DMS 273 (cell line): ENCODE data around the gene CD207.
A peak's percentile ranks its signal among the peaks of the same experiment; 100 is the strongest.
"Not testable (repeated sequence)": the region's sequence is repeated elsewhere in the genome, so short reads cannot be mapped to it uniquely, and the experiment has no call there.

ENCODE experiments used
- DNase-seq: peaks from one replicate; lab custom pipeline; 2025; ENCODE audit not compliant: unreplicated experiment; lab: John Stamatoyannopoulos, UW

CD207 gene

GRCh38 chr2:70835643-70836042, at the start of gene CD207:
TSS of gene CD207 (minus strand) at chr2:70835816. CDS start at chr2:70835776, 40 bp downstream.
- no peak for DNase-seq

GRCh38 chr2:70878543-70878942, 42.9 kb upstream of the CD207 start:
- not testable (repeated sequence) for DNase-seq

DNA sequence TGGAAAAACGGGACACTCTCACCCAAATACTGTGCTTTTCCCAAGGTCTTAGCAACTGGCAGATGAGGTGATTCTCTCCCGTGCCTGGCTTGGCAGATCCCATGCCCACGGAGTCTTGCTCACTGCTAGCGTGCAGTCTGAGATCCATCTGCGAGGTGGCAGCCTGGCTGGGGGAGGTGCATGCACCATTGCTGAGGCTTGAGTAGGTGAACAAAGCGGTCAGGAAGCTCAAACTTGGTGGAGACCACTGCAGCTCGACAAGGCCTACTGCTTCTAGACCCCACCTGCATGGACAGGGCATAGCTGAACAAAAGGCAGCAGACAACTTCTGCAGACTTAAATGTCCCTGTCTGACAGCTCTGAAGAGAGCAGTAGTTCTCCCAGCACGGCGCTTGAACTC, 40.5 kb upstream of the CD207 start:
- not testable (repeated sequence) for DNase-seq

DNA sequence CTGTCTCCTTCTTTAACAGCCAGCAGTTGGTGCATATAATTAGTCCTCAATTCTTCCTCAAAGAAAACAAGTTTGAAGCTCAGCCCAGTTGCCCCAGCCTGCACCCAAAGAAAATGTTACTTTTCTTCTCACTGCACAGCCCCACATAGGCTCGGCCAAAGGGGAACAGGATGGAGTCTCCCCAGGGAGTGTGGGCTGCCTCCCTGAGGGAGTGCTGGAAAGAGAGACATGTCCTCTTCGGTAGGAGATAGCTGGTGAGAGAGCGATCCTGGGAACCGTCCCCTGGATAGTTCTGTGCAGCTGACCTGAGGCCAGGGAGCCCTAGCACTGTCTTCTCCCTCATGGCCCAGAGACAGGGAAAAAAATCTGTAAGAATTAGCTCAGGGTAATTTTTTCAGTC, 37.9 kb upstream of the CD207 start:
- no peak for DNase-seq

DNA sequence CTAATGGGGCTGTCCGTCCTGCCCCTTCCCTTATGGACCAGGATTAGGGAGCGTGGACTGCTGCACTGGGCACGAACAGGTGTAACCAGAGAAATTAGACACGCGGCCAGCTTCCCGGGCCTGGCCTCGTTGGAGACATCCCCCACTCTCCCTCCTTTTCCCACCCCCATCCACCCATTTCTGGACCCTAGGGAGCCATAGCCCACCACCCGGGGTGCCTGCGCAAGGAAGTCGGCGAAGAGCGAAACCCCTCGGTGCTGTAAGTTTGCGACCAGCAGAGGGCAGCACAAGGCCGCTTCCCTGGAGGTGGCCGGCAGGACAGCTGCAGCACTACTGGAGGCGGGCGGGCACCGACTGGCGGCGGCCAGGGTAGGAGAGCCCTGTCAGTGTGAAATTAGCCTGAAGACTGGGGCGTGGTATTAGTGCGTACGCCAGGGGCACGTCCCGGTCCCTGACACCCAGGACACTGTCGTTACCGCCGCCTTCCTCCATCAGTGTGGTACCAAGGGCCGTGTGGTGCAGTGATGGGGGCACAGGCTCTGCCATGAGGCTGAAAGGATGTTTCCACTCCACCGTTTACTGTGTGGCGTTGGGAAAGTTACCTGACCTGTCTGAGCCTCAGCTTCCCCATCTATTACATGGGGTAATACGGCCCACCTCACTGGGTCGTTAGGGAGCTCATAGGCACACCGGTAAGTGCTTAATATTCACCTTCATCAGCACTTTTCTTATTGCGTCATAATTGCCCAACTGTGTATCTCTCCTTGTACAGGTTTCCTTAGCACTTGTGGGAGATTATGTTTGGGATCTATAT, 36.0 kb upstream of the CD207 start:
- DNase-seq = peak; percentile 94

GRCh38 chr2:70870790-70871189, 35.2 kb upstream of the CD207 start:
- no peak for DNase-seq

DNA sequence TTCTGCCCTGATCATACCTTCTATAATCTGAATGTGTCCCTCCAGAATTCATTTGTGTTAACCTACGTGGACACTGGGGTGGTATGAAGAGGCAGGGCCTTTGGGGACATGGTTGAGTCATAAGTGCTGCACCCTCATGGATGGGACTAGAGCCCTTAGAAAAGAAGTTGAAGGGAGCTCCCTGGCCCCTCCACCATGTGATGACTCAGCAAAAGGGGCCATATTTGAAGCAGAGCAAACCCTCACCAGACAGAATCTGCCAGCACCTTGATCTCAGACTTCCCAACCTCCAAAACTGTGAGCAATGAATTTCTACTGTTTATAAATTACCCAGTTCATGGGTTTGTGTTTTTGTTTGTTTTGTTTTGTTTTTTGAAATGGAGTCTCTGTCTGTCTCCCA, 33.4 kb upstream of the CD207 start:
- DNase-seq = no peak

GRCh38 chr2:70861777-70862625, 26.4 kb upstream of the CD207 start:
- peak; percentile 94 for DNase-seq

- no peak for DNase-seq
Observed at GRCh38 chr2:70855667-70856066, 20.1 kb upstream of the CD207 start.

DNA sequence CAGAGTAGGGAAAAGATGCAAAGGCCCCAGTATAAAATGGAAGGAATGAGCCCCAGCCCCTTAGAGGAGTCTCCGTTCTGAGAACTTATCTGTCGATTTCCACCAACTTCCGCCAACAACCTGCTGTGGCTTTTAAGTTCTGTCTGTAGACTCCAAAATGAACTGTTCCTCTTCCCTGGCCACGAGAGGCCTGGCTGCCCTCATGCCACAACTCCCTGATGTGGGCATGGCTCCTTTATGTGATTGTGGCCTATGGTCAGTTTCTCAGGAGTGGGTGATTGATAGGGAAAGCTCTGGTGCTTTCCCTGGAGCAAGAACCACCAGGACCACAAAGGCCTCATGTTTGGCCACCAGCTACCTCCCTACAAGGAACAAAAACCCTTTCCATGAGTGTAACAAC, 18.8 kb upstream of the CD207 start:
- DNase-seq = no peak

GRCh38 chr2:70852824-70853223, 17.2 kb upstream of the CD207 start:
- no peak for DNase-seq

- no peak for DNase-seq
Observed at GRCh38 chr2:70851704-70852103, 16.1 kb upstream of the CD207 start.

- peak; percentile 51 for DNase-seq
Observed at GRCh38 chr2:70850925-70851324, 15.3 kb upstream of the CD207 start.

- no peak for DNase-seq
Observed at GRCh38 chr2:70842401-70842800, 6.8 kb upstream of the CD207 start.

- DNase-seq = no peak
Observed at GRCh38 chr2:70837980-70838925, 2.6 kb upstream of the CD207 start.

GRCh38 chr2:70834881-70835280, 735 bp downstream of the CD207 start:
- DNase-seq = no peak

GRCh38 chr2:70834106-70834505, 1.5 kb downstream of the CD207 start:
- DNase-seq = no peak

GRCh38 chr2:70833246-70833645, 2.4 kb downstream of the CD207 start:
- DNase-seq = no peak

- no peak for DNase-seq
Observed at GRCh38 chr2:70832386-70832785, 3.2 kb downstream of the CD207 start.

DNA sequence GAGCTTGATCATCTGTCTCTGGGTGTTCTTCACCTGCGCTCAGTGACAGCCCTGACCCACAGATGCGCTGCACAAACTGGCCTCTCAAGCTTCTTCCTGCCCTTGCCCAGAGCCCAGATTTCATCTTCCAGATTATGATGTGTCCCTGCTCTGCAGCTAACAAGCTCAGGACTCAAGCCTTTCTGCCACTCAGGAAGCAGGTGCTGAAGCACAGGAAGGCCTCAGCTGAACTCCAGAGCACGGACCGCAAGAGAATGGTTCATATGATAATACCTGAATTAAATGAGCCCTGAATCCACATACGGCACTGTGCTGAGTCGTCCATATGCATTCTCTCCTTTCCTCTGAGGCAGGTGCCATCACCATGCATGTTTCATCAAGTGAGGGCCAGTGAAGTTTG, 3.8 kb downstream of the CD207 start:
- DNase-seq = no peak

GRCh38 chr2:70830366-70830765, 5.2 kb downstream of the CD207 start:
- no peak for DNase-seq
